Stimulated activated CD8-positive, alpha-beta memory T cell treated with anti-CD3 and anti-CD28 coated beads, Interleukin-7, amount 100 ng/mL, for 48 hours (primary cell): Measurements from ENCODE around the gene ZNF827.
"Not testable (repeated sequence)": the region's sequence is repeated elsewhere in the genome, so short reads cannot be mapped to it uniquely, and the experiment has no call there.

Experiments used
- DNase-seq, 2 donors: peaks; one replicate each; pipeline ENCODE4 v3.0.0-alpha.2; 2020; ENCODE audit warnings: low read depth in 1 of 2; ENCODE audit errors: extremely low read depth in 1 of 2

ZNF827 gene

GRCh38 chr4:145832384-145832783 lies 106.2 kb downstream of the ZNF827 start:
- DNase-seq: not testable (repeated sequence)

- no peak for DNase-seq
Measured at GRCh38 chr4:145830699-145831098, 107.9 kb downstream of the ZNF827 start.

- peak; percentile 39 to 67 for DNase-seq
Measured at GRCh38 chr4:145829629-145830395, 108.8 kb downstream of the ZNF827 start.

GRCh38 chr4:145828802-145829485 lies 109.7 kb downstream of the ZNF827 start:
- DNase-seq: no peak

GRCh38 chr4:145827885-145828284 lies 110.7 kb downstream of the ZNF827 start:
- DNase-seq: no peak

GRCh38 chr4:145825255-145825654 lies 113.4 kb downstream of the ZNF827 start:
- no peak for DNase-seq

- no peak for DNase-seq
Measured at GRCh38 chr4:145824463-145824862, 114.2 kb downstream of the ZNF827 start.

- DNase-seq: no peak
Measured at GRCh38 chr4:145823743-145824142, 114.9 kb downstream of the ZNF827 start.

GRCh38 chr4:145822581-145822980 lies 116.0 kb downstream of the ZNF827 start:
- no peak for DNase-seq

GRCh38 chr4:145822181-145822580 lies 116.4 kb downstream of the ZNF827 start:
- no peak for DNase-seq

GRCh38 chr4:145821766-145822165 lies 116.9 kb downstream of the ZNF827 start:
- DNase-seq: no peak

- no peak for DNase-seq
Measured at GRCh38 chr4:145820407-145820806, 118.2 kb downstream of the ZNF827 start.

GRCh38 chr4:145819853-145820181 lies 118.8 kb downstream of the ZNF827 start:
- no peak for DNase-seq

- DNase-seq: no peak
Measured at GRCh38 chr4:145819101-145819852, 119.3 kb downstream of the ZNF827 start.

GRCh38 chr4:145818011-145818410 lies 120.6 kb downstream of the ZNF827 start:
- no peak for DNase-seq

- no peak for DNase-seq
Measured at GRCh38 chr4:145816091-145816490, 122.5 kb downstream of the ZNF827 start.

- no peak for DNase-seq
Measured at GRCh38 chr4:145815626-145816025, 123.0 kb downstream of the ZNF827 start.

GRCh38 chr4:145815027-145815612 lies 123.5 kb downstream of the ZNF827 start:
- peak in 1 of 2 donors; percentile 19 for DNase-seq

GRCh38 chr4:145814246-145814645 lies 124.4 kb downstream of the ZNF827 start:
- DNase-seq: no peak

- no peak for DNase-seq
Measured at GRCh38 chr4:145812919-145813318, 125.7 kb downstream of the ZNF827 start.

- DNase-seq: no peak
Measured at GRCh38 chr4:145808848-145809512, 129.6 kb downstream of the ZNF827 start.
